ENCODE data around the gene C18orf63.

The C18orf63 gene

GRCh38 chr18:74395648-74396154 is 80.1 kb downstream of the C18orf63 start:
- TF ChIP-seq CTCF (IDR thresholded peaks at IDR 0.05; ENCODE audit: insufficient read depth, low read length, poor library complexity, severe bottlenecking) (no peak), EZH2phosphoT487 (conservative IDR thresholded peaks at IDR 0.05; ENCODE audit: low read length) (no peak)
- Histone ChIP-seq H3K4me2 (ENCODE audit: low read depth, low read length, poor library complexity, severe bottlenecking) (no peak overlapping the region), H3K79me2 (ENCODE audit: insufficient read depth, low read length) (no peaks in the 10 kb centered on the region)

GRCh38 chr18:74396171-74397169 is 80.8 kb downstream of the C18orf63 start:
- Histone ChIP-seq H3K36me3 (ENCODE audit: low read length) (no peaks in the 10 kb centered on the region), H3K27ac (ENCODE audit: low read depth, low read length) (no peak overlapping the region), H3K4me2 (ENCODE audit: low read depth, low read length, poor library complexity, severe bottlenecking) (no peak overlapping the region), H3K4me3 (ENCODE audit: insufficient read depth, low read length, poor library complexity, severe bottlenecking) (no peak overlapping the region), H3K79me2 (ENCODE audit: insufficient read depth, low read length) (no peaks in the 10 kb centered on the region), H3K9ac (ENCODE audit: low read length) (no peak overlapping the region), H3K9me3 (ENCODE audit: insufficient read depth, low read length) (no peaks in the 10 kb centered on the region), H2AFZ (ENCODE audit: low read depth, low read length, severe bottlenecking) (no peak overlapping the region), H3F3A (ENCODE audit: insufficient read depth) (no peaks in the 10 kb centered on the region), H3K27me3 (ENCODE audit: low read length) (no peaks in the 10 kb centered on the region), H4K20me1 (ENCODE audit: low read depth, low read length) (no peaks in the 10 kb centered on the region), H3K9me2 (replicated peaks; ENCODE audit: insufficient read depth, low read length) (no peaks in the 10 kb centered on the region)
- no peak for TF ChIP-seq CTCF (IDR thresholded peaks at IDR 0.05; ENCODE audit: insufficient read depth, low read length, poor library complexity, severe bottlenecking)
- TF ChIP-seq EZH2phosphoT487 (conservative IDR thresholded peaks at IDR 0.05; ENCODE audit: low read length) = no peak

More at GRCh38 chr18:74395648-74396154, 80.1 kb downstream of the C18orf63 start:
- Histone ChIP-seq H3K27me3 (ENCODE audit: low read length) (no peaks in the 10 kb centered on the region), H3F3A (ENCODE audit: insufficient read depth) (no peaks in the 10 kb centered on the region), H3K9me2 (replicated peaks; ENCODE audit: insufficient read depth, low read length) (no peaks in the 10 kb centered on the region), H3K27ac (ENCODE audit: low read depth, low read length) (no peak overlapping the region), H3K9ac (ENCODE audit: low read length) (no peak overlapping the region), H2AFZ (ENCODE audit: low read depth, low read length, severe bottlenecking) (no peak overlapping the region), H3K36me3 (ENCODE audit: low read length) (no peaks in the 10 kb centered on the region), H4K20me1 (ENCODE audit: low read depth, low read length) (no peaks in the 10 kb centered on the region), H3K4me3 (ENCODE audit: insufficient read depth, low read length, poor library complexity, severe bottlenecking) (no peak overlapping the region), H3K9me3 (ENCODE audit: insufficient read depth, low read length) (no peaks in the 10 kb centered on the region)

GRCh38 chr18:74397572-74397971 is 81.9 kb downstream of the C18orf63 start:
- H2AFZ ChIP-seq (ENCODE audit: low read depth, low read length, severe bottlenecking) = no peak overlapping the region
- TF ChIP-seq EZH2phosphoT487 (conservative IDR thresholded peaks at IDR 0.05; ENCODE audit: low read length) = no peak
- no peak for TF ChIP-seq CTCF (IDR thresholded peaks at IDR 0.05; ENCODE audit: insufficient read depth, low read length, poor library complexity, severe bottlenecking)
- H3K9ac ChIP-seq (ENCODE audit: low read length) = no peak overlapping the region
- H3K27ac ChIP-seq (ENCODE audit: low read depth, low read length) = no peak overlapping the region
- H3K4me2 ChIP-seq (ENCODE audit: low read depth, low read length, poor library complexity, severe bottlenecking) = no peak overlapping the region
- no peak overlapping the region for H3K4me3 ChIP-seq (ENCODE audit: insufficient read depth, low read length, poor library complexity, severe bottlenecking)
- no peaks in the 10 kb centered on the region for H3K9me2 ChIP-seq (replicated peaks; ENCODE audit: insufficient read depth, low read length)
- H3K9me3 ChIP-seq (ENCODE audit: insufficient read depth, low read length) = no peaks in the 10 kb centered on the region
- H3K27me3 ChIP-seq (ENCODE audit: low read length) = no peaks in the 10 kb centered on the region
- no peaks in the 10 kb centered on the region for H3K79me2 ChIP-seq (ENCODE audit: insufficient read depth, low read length)
- no peaks in the 10 kb centered on the region for H3F3A ChIP-seq (ENCODE audit: insufficient read depth)
- no peaks in the 10 kb centered on the region for H4K20me1 ChIP-seq (ENCODE audit: low read depth, low read length)
- H3K36me3 ChIP-seq (ENCODE audit: low read length) = no peaks in the 10 kb centered on the region

Data from SU-DHL-6 (cell line).